ENCODE measurements around the gene IP6K3. TPM values are rescaled to one million over a fixed set of nuclear protein-coding genes. Genes with fewer than 3 reads are reported as not detected.

IP6K3 gene
- total RNA-seq, 4 donors from 2014 or later, result 0.32 to 5.5 (median 2.8) TPM

DNA sequence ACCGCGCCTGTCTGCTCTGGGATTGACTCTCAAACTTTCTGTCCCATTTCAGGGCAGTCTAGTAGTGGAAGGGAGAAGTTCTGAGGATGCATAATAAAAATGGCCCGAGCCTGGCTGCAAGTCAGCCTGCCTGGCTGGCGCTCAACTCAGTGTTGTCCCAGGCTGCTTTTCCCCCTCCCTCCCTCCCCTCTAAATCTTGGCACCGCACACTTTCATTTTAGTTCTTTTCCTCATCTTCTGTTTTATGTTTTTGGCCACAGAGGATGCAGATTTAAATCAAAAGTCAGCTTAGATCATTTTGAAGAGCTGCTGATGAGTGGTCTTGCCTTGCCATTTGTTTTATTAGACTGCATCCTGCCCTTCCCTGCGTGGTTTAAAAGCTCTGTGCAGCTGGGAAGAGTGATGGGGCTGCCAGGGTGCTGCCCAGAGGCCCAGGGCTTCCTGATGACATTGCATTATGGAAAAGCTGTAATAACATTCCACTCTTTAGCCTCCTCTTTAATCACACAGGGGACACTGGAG lies 28.7 kb downstream of the IP6K3 start:
- peaks cover 3% of the 10 kb centered on the region for H3K27me3 ChIP-seq
- H3K4me3 ChIP-seq, result no peak overlapping the region
- H3K4me1 ChIP-seq, result peaks cover 0 to 8% (median 0%) of the 10 kb centered on the region in 3 donors
- H3K36me3 ChIP-seq, result no peaks in the 10 kb centered on the region
- ATAC-seq, result no peak
- TF ChIP-seq EP300 (IDR thresholded peaks at IDR 0.05), result no peak
- TF ChIP-seq, protein P1, sequence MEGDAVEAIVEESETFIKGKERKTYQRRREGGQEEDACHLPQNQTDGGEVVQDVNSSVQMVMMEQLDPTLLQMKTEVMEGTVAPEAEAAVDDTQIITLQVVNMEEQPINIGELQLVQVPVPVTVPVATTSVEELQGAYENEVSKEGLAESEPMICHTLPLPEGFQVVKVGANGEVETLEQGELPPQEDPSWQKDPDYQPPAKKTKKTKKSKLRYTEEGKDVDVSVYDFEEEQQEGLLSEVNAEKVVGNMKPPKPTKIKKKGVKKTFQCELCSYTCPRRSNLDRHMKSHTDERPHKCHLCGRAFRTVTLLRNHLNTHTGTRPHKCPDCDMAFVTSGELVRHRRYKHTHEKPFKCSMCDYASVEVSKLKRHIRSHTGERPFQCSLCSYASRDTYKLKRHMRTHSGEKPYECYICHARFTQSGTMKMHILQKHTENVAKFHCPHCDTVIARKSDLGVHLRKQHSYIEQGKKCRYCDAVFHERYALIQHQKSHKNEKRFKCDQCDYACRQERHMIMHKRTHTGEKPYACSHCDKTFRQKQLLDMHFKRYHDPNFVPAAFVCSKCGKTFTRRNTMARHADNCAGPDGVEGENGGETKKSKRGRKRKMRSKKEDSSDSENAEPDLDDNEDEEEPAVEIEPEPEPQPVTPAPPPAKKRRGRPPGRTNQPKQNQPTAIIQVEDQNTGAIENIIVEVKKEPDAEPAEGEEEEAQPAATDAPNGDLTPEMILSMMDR (IDR thresholded peaks at IDR 0.05), result no peak
- H3K9me3 ChIP-seq, result no peaks in the 10 kb centered on the region
- peak overlapping the region in 2 of 4 donors; percentile 10 to 16 for H3K27ac ChIP-seq
- 24 to 58% methylated on average over 4 to 5 of the region's 6 CpGs for WGBS, 2 donors (ENCODE audit: low coverage in 1 of 2)

DNA sequence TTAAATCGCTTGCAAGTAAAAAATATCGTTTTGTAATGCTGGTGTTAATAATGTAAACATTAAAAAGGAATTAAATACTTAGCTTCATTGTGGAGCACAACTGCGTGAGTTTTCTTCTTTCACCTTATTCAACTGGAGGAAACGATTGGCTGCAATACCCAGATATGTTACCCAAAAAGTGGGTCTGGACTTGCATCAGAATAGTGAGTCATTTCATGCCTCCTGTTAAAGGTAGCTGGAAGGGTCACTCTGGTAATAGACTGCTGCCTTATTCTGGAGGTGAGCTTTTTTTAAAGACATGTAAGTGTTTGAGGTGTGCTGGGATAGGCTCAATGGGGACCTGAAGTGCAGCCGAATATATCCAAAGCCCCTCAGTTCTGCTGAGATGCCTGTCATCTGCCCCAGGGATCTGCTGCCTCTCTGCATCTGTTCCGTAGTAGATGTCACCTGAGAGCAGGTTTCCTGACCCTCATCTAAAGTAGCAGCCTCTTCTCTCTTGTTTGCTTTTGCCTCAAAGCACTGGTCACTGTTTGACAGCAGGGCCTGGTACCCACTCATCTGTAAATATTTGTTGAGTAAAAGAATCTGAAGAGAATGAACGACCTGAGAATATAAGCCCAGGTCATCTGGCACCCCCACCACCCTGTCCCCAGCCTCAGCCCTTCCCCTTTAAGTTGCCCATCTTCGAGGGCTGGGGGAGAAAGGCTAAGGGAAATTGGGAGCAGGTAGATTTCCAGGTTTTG lies 29.6 kb downstream of the IP6K3 start:
- no peaks in the 10 kb centered on the region for H3K9me3 ChIP-seq
- no peak overlapping the region for H3K27ac ChIP-seq
- no peaks in the 10 kb centered on the region for H3K27me3 ChIP-seq
- peaks cover 0 to 9% (median 0%) of the 10 kb centered on the region in 3 donors for H3K4me1 ChIP-seq
- H3K36me3 ChIP-seq, result no peaks in the 10 kb centered on the region
- TF ChIP-seq EP300 (IDR thresholded peaks at IDR 0.05), result no peak
- TF ChIP-seq, protein P1 (IDR thresholded peaks at IDR 0.05), result no peak
- no peak for TF ChIP-seq POLR2A (IDR thresholded peaks at IDR 0.05)
- no peak for TF ChIP-seq POLR2AphosphoS5 (IDR thresholded peaks at IDR 0.05)
- 79 to 83% methylated on average over 7 to 8 of the region's 8 CpGs for WGBS, 2 donors (ENCODE audit: low coverage in 1 of 2)
- no peak overlapping the region for H3K4me3 ChIP-seq
- no peak for ATAC-seq

DNA sequence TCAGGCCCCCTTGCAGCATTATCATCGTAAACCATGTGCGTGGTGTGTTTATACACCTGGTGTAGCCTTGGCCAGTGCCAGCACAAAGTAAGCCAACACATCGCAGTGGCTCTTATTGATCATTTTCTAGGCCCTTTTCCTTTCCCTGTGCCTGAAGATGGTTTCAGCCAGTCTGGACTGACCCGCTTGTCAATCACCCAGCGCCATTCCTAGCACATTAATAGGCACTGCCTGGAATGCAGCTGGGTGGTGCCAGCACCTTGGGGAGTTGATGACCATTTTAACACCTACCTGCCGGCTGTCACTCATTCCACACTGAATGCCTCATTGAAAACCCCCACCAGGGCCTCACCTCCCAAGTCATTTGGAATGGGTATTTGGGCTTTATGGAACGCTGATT lies 30.3 kb downstream of the IP6K3 start:
- WGBS, 2 donors (ENCODE audit: low coverage in 1 of 2), result 62 to 87% methylated on average over 5 to 6 of the region's 7 CpGs
- H3K27ac ChIP-seq, result no peak overlapping the region
- no peak overlapping the region for H3K4me3 ChIP-seq
- peaks cover 0 to 14% (median 0%) of the 10 kb centered on the region in 3 donors for H3K4me1 ChIP-seq
- H3K27me3 ChIP-seq, result no peaks in the 10 kb centered on the region
- ATAC-seq, result no peak
- TF ChIP-seq EP300 (IDR thresholded peaks at IDR 0.05) (no peak), POLR2AphosphoS5 (IDR thresholded peaks at IDR 0.05) (no peak), POLR2A (IDR thresholded peaks at IDR 0.05) (no peak)
- TF ChIP-seq, protein P1 (IDR thresholded peaks at IDR 0.05), result no peak
- H3K9me3 ChIP-seq, result no peaks in the 10 kb centered on the region
- H3K36me3 ChIP-seq, result no peaks in the 10 kb centered on the region

DNA sequence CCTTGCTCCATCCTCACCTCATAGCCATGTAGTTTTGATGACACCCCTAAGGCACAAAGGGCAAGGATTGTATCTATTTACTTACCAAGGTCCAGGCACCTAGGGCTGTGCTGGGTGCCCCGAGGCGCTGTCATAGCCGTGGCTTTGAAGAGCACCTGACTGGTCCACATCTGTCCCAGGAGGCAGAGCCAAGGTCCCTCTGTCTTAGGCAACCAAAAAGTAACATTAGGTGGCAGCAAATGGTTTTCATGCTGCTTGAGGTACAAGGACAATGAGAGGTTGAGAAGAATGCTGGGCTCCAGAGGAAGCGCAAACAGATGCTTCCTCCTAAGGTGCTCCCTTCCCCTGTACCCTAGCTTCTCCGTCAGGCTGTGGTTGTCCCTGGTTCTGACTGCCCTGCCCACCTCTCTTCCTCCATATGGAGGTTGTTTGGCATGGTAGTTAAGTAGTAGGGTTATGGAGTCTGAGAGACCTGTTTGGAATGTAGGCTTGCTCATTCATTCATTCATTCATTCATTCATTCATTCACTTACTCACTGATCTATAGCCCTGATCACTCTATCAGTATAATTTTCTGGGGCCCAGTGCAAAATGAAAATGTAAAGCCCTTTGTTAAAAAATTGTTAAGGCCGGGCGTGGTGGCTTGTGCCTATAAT lies 32.2 kb downstream of the IP6K3 start:
- H3K36me3 ChIP-seq, result no peaks in the 10 kb centered on the region
- no peaks in the 10 kb centered on the region for H3K9me3 ChIP-seq
- peaks cover 0 to 27% (median 6%) of the 10 kb centered on the region in 3 donors for H3K4me1 ChIP-seq
- H3K27ac ChIP-seq, result no peak overlapping the region
- no peak overlapping the region for H3K4me3 ChIP-seq
- ATAC-seq, result no peak
- WGBS, 2 donors (ENCODE audit: low coverage in 1 of 2), result 100% methylated on average over 2 to 3 of the region's 7 CpGs
- no peak for TF ChIP-seq POLR2A (IDR thresholded peaks at IDR 0.05)
- no peak for TF ChIP-seq EP300 (IDR thresholded peaks at IDR 0.05)
- TF ChIP-seq POLR2AphosphoS5 (IDR thresholded peaks at IDR 0.05), result no peak
- TF ChIP-seq, protein P1 (IDR thresholded peaks at IDR 0.05), result no peak
- no peaks in the 10 kb centered on the region for H3K27me3 ChIP-seq
